Hippocampal formation (tissue), 2 donors: ENCODE results near the gene OR2V1.
"Not testable (repeated sequence)": the region's sequence is repeated elsewhere in the genome, so short reads cannot be mapped to it uniquely, and the experiment has no call there.

ENCODE experiments used
- DNase-seq, 2 donors: peaks; one replicate each; lab custom pipeline; 2025; lab: John Stamatoyannopoulos, UW

OR2V1 gene

GRCh38 chr5:181160152-181160754 is 29.3 kb upstream of the OR2V1 start:
- DNase-seq: peak; percentile 17 to 37

GRCh38 chr5:181159286-181160151 is 28.6 kb upstream of the OR2V1 start:
- DNase-seq: peak; percentile 80 to 83

- DNase-seq: no peak
Measured at GRCh38 chr5:181158869-181159268, 27.9 kb upstream of the OR2V1 start.

GRCh38 chr5:181156758-181157157 is 25.8 kb upstream of the OR2V1 start:
- no peak for DNase-seq

- no peak for DNase-seq
Measured at GRCh38 chr5:181153814-181154213, 22.8 kb upstream of the OR2V1 start.

- DNase-seq: no peak
Measured at GRCh38 chr5:181152406-181152805, 21.4 kb upstream of the OR2V1 start.

- DNase-seq: no peak
Measured at GRCh38 chr5:181151146-181151545, 20.2 kb upstream of the OR2V1 start.

GRCh38 chr5:181149806-181150733 is 19.1 kb upstream of the OR2V1 start:
- DNase-seq: no peak

- DNase-seq: no peak
Measured at GRCh38 chr5:181149355-181149754, 18.4 kb upstream of the OR2V1 start.

- not testable (repeated sequence) for DNase-seq
Measured at GRCh38 chr5:181146927-181147636, 16.1 kb upstream of the OR2V1 start, which contains the start of gene OR2V2. TSS of gene OR2V2 (plus strand) at chr5:181147586. CDS start at chr5:181154943, 7,357 bp downstream.

- DNase-seq: no peak
Measured at GRCh38 chr5:181145133-181145532, 14.2 kb upstream of the OR2V1 start.

GRCh38 chr5:181142054-181142453 is 11.1 kb upstream of the OR2V1 start:
- DNase-seq: no peak

- no peak for DNase-seq
Measured at GRCh38 chr5:181140766-181141165, 9.8 kb upstream of the OR2V1 start.

GRCh38 chr5:181138258-181138657 is 7.3 kb upstream of the OR2V1 start:
- no peak for DNase-seq

GRCh38 chr5:181136361-181136955 is 5.5 kb upstream of the OR2V1 start:
- DNase-seq: no peak

- no peak for DNase-seq
Measured at GRCh38 chr5:181134259-181134658, 3.3 kb upstream of the OR2V1 start.

- peak in 1 of 2 donors; percentile 2 for DNase-seq
Measured at GRCh38 chr5:181133610-181134231, 2.8 kb upstream of the OR2V1 start.

- DNase-seq: no peak
Measured at GRCh38 chr5:181133083-181133482, 2.1 kb upstream of the OR2V1 start.

- DNase-seq: no peak
Measured at GRCh38 chr5:181131514-181131913, 545 bp upstream of the OR2V1 start.

- not testable (repeated sequence) for DNase-seq
Measured at GRCh38 chr5:181130081-181130480, 888 bp downstream of the OR2V1 start.

- DNase-seq: no peak
Measured at GRCh38 chr5:181129601-181130000, 1.4 kb downstream of the OR2V1 start.
